Measurements from ENCODE around the gene LGALS8. TPM values are rescaled to one million over a fixed set of nuclear protein-coding genes. Genes with fewer than 3 reads are reported as not detected.

The LGALS8 gene
- total RNA-seq, 1 donor from 2014 or later = 33.3 TPM

DNA sequence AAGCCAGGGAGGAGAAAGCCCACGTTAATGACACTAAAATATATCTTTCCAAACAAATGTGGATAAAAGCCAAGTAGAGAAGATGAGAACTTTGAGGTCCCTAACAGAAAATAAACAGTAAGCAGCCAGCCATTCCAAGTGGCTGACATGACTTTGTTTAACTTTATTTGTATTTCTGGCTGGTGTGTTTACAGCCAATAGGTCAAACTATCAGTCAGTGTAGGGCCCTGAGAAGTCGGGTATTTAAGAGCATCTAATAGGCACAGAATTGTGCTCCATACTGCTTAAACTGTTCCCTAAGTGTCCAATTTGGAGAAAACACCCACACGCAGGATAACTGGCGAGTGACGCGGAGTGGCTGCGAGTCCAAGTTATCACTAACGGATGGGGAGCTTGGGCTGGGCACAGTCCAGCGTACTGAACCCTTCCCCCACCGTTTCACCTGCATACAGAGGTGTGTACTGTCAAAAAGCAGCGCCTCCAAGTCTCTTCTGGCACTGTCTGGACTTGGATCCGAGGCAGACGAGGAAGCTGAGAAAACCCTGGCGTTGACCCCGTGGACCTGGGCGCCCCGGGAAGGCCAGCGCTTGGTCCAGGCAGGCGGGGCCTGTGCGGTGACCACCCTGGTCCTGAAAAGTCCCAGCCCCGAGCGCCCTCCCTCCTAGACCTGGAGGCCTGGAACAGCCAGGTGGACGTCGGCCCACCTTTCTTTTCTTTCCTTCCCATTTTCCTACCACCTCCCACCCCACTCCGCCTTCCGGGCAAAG is 662 bp upstream of the LGALS8 start:
- peaks cover 16% of the 10 kb centered on the region for H3K4me1 Mint-ChIP-seq (ENCODE audit: low read depth, unreplicated experiment)
- no peak for TF ChIP-seq CTCF (IDR thresholded peaks at IDR 0.05; ENCODE audit: partially characterized antibody, unreplicated experiment)
- H3K36me3 Mint-ChIP-seq (ENCODE audit: unreplicated experiment) = peaks cover 4% of the 10 kb centered on the region
- H3K27ac Mint-ChIP-seq (ENCODE audit: unreplicated experiment) = peak overlapping the region; percentile 72
- H3K4me3 Mint-ChIP-seq (ENCODE audit: unreplicated experiment) = peak overlapping the region; percentile 87
- H3K9me3 Mint-ChIP-seq (ENCODE audit: unreplicated experiment) = peaks cover 7% of the 10 kb centered on the region
- peaks cover 4% of the 10 kb centered on the region for H3K27me3 Mint-ChIP-seq (ENCODE audit: unreplicated experiment)
- DNase-seq = peak; percentile 27

GRCh38 chr1:236524142-236524894 is 536 bp downstream of the LGALS8 start:
- H3K27ac Mint-ChIP-seq (ENCODE audit: unreplicated experiment) = peak overlapping the region; percentile 91
- peak overlapping the region; percentile 87 for H3K4me3 Mint-ChIP-seq (ENCODE audit: unreplicated experiment)
- TF ChIP-seq CTCF (IDR thresholded peaks at IDR 0.05; ENCODE audit: partially characterized antibody, unreplicated experiment) = no peak
- peaks cover 7% of the 10 kb centered on the region for H3K9me3 Mint-ChIP-seq (ENCODE audit: unreplicated experiment)
- peaks cover 4% of the 10 kb centered on the region for H3K36me3 Mint-ChIP-seq (ENCODE audit: unreplicated experiment)
- DNase-seq = peak; percentile 81
- H3K27me3 Mint-ChIP-seq (ENCODE audit: unreplicated experiment) = peaks cover 4% of the 10 kb centered on the region
- peaks cover 16% of the 10 kb centered on the region for H3K4me1 Mint-ChIP-seq (ENCODE audit: low read depth, unreplicated experiment)

- Mint-ChIP-seq H3K9me3 (ENCODE audit: unreplicated experiment) (peaks cover 7% of the 10 kb centered on the region), H3K27me3 (ENCODE audit: unreplicated experiment) (peaks cover 4% of the 10 kb centered on the region), H3K36me3 (ENCODE audit: unreplicated experiment) (peaks cover 4% of the 10 kb centered on the region), H3K27ac (ENCODE audit: unreplicated experiment) (peak overlapping the region; percentile 91), H3K4me3 (ENCODE audit: unreplicated experiment) (peak overlapping the region; percentile 87), H3K4me1 (ENCODE audit: low read depth, unreplicated experiment) (peaks cover 16% of the 10 kb centered on the region)
- DNase-seq = no peak
- no peak for TF ChIP-seq CTCF (IDR thresholded peaks at IDR 0.05; ENCODE audit: partially characterized antibody, unreplicated experiment)
Measured at GRCh38 chr1:236524895-236525184, 1.1 kb downstream of the LGALS8 start.

GRCh38 chr1:236526079-236526478 is 2.3 kb downstream of the LGALS8 start:
- no peak for TF ChIP-seq CTCF (IDR thresholded peaks at IDR 0.05; ENCODE audit: partially characterized antibody, unreplicated experiment)
- peak overlapping the region; percentile 2 for H3K27ac Mint-ChIP-seq (ENCODE audit: unreplicated experiment)
- no peak overlapping the region for H3K4me3 Mint-ChIP-seq (ENCODE audit: unreplicated experiment)
- DNase-seq = no peak
- peaks cover 7% of the 10 kb centered on the region for H3K9me3 Mint-ChIP-seq (ENCODE audit: unreplicated experiment)
- H3K27me3 Mint-ChIP-seq (ENCODE audit: unreplicated experiment) = peaks cover 3% of the 10 kb centered on the region
- H3K4me1 Mint-ChIP-seq (ENCODE audit: low read depth, unreplicated experiment) = peaks cover 10% of the 10 kb centered on the region
- peaks cover 3% of the 10 kb centered on the region for H3K36me3 Mint-ChIP-seq (ENCODE audit: unreplicated experiment)

- no peak for DNase-seq
- no peak for TF ChIP-seq CTCF (IDR thresholded peaks at IDR 0.05; ENCODE audit: partially characterized antibody, unreplicated experiment)
- H3K4me1 Mint-ChIP-seq (ENCODE audit: low read depth, unreplicated experiment) = peaks cover 10% of the 10 kb centered on the region
- no peaks in the 10 kb centered on the region for H3K27me3 Mint-ChIP-seq (ENCODE audit: unreplicated experiment)
- no peak overlapping the region for H3K4me3 Mint-ChIP-seq (ENCODE audit: unreplicated experiment)
- no peak overlapping the region for H3K27ac Mint-ChIP-seq (ENCODE audit: unreplicated experiment)
- H3K9me3 Mint-ChIP-seq (ENCODE audit: unreplicated experiment) = peaks cover 2% of the 10 kb centered on the region
- no peaks in the 10 kb centered on the region for H3K36me3 Mint-ChIP-seq (ENCODE audit: unreplicated experiment)
Measured at GRCh38 chr1:236530286-236530685, 6.5 kb downstream of the LGALS8 start.

All from glutamatergic neuron (in vitro differentiated cells).